Muscle of leg (tissue), 11 donors: Measurements from ENCODE around the gene CSAD. TPM values are rescaled to one million over a fixed set of nuclear protein-coding genes. Genes with fewer than 3 reads are reported as not detected.

Experiments used
- DNase-seq: peaks from one replicate; pipeline ENCODE4 v3.0.0; 2013
- H3K27ac ChIP-seq: one replicate; pipeline ENCODE4 v1.5.1; 2013; ENCODE audit warnings: mild to moderate bottlenecking, low read length, control low read depth
- H3K27me3 ChIP-seq: one replicate; pipeline ENCODE4 v1.6.1; 2013; ENCODE audit warnings: low read length; ENCODE audit not compliant: control insufficient read depth, insufficient read depth
- H3K36me3 ChIP-seq: one replicate; pipeline ENCODE4 v1.6.1; 2013; ENCODE audit warnings: low read length; ENCODE audit not compliant: control insufficient read depth, insufficient read depth
- H3K4me1 ChIP-seq: one replicate; pipeline ENCODE4 v1.6.1; 2013; ENCODE audit warnings: low read length; ENCODE audit not compliant: control insufficient read depth, insufficient read depth
- H3K4me3 ChIP-seq: one replicate; pipeline ENCODE4 v1.5.1; 2013; ENCODE audit warnings: low read length, control low read depth
- H3K9me3 ChIP-seq: replicated peaks from 2 replicates; pipeline ENCODE4 v1.6.1; 2013; ENCODE audit warnings: low read depth, low read length; ENCODE audit not compliant: control insufficient read depth
- WGBS: methylation state at CpG from one replicate; pipeline ENCODE4 v1.1.5; 2013; ENCODE audit warnings: missing lambda C conversion rate; ENCODE audit not compliant: insufficient coverage; 5-methylcytosine and 5-hydroxymethylcytosine counted together
- polyA plus RNA-seq, 8 donors: library from polyadenylated mRNA; unstranded; fragments of 120-200 nt; gene quantifications; one replicate each; pipeline versions ENCODE4 v1.2.1 to v1.2.3, GENCODE V29; 2013; ENCODE audit warnings: inconsistent platforms in 1 of 8, low replicate concordance in 1 of 8; ENCODE audit not compliant: insufficient read length in 8 of 8, insufficient read depth in 1 of 8
- total RNA-seq: library from RNA; stranded (reverse); fragments of 120-200 nt; gene quantifications from one replicate; pipeline ENCODE4 v1.2.4, GENCODE V29; 2013

The CSAD gene
- total and polyA plus RNA-seq, 9 donors = 16.2 to 55.0 (median 31.2) TPM

DNA sequence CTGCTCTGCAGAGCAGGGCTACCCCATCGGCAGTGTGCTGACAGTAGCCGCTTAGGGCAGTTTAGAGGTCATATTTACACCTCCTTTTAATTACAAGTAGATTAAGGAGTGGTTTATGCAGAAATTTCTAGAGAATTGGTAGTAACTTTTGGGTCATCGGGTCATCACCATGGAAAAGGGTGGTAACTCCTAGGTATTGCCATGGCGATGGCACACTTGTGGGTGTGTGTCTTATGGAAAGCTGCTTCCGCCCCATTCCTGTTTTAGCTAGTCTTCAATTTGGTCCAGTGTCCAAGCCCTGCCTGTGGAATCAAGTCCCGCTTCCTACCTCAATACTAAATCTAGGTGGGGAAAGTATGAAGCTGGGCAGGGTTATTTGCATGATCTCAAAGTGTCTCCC lies 29.7 kb downstream of the CSAD start:
- Histone ChIP-seq H3K4me1 (no peaks in the 10 kb centered on the region), H3K4me3 (no peak overlapping the region), H3K9me3 (no peaks in the 10 kb centered on the region), H3K36me3 (no peaks in the 10 kb centered on the region), H3K27me3 (no peaks in the 10 kb centered on the region), H3K27ac (no peak overlapping the region)
- no peak for DNase-seq
- no CpG with 5 or more reads among the region's 6 CpGs for WGBS

DNA sequence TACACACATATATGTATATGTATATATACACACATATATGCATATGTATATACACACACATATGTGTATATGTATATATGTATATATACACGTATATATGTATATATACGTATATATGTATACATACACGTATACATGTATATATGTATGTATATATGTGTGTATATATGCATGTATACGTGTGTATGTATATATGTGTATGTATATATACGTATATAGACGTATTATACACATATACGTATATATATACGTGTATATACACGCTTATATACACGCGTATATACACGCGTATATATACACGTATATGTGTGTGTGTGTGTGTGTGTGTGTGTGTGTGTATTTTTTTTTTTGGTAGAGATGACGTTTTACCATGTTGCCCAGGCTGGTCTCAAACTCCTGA lies 33.1 kb downstream of the CSAD start:
- Histone ChIP-seq H3K27me3 (no peaks in the 10 kb centered on the region), H3K36me3 (no peaks in the 10 kb centered on the region), H3K4me3 (no peak overlapping the region), H3K9me3 (no peaks in the 10 kb centered on the region), H3K4me1 (no peaks in the 10 kb centered on the region), H3K27ac (no peak overlapping the region)
- no CpG with 5 or more reads among the region's 15 CpGs for WGBS
- DNase-seq = no peak

GRCh38 chr12:53147181-53147580 lies 33.5 kb downstream of the CSAD start:
- Histone ChIP-seq H3K4me1 (no peaks in the 10 kb centered on the region), H3K4me3 (no peak overlapping the region), H3K36me3 (no peaks in the 10 kb centered on the region), H3K9me3 (no peaks in the 10 kb centered on the region), H3K27me3 (no peaks in the 10 kb centered on the region), H3K27ac (no peak overlapping the region)
- DNase-seq = no peak
- no CpG with 5 or more reads among the region's 5 CpGs for WGBS

GRCh38 chr12:53145383-53146260 lies 35.1 kb downstream of the CSAD start:
- H3K27me3 ChIP-seq = no peaks in the 10 kb centered on the region
- H3K27ac ChIP-seq = no peak overlapping the region
- H3K9me3 ChIP-seq = no peaks in the 10 kb centered on the region
- no peak for DNase-seq
- H3K4me1 ChIP-seq = no peaks in the 10 kb centered on the region
- H3K36me3 ChIP-seq = no peaks in the 10 kb centered on the region
- H3K4me3 ChIP-seq = no peak overlapping the region
- WGBS = 100% methylated on average over 2 of the region's 5 CpGs

DNA sequence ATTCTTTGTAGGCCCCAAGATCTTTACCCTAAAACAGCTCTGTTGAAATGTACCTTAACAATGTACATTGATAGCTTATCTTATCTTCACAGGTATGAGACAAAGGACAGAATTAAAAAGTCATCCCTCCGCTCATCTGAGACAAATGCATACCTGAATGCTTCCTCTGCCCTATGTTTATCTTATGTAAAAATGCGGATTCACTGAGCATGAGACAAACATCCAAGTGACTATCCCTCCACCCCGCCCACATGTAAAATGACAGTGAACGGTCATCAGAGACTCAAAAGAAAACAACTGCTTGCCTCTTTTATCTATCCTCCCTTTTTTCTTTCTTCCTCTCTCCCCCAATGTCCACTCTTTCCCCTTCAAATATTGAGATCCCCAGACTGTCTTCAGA lies 37.4 kb downstream of the CSAD start:
- WGBS = 90% methylated on average over 4 of the region's 4 CpGs
- no peak overlapping the region for H3K4me3 ChIP-seq
- DNase-seq = no peak

DNA sequence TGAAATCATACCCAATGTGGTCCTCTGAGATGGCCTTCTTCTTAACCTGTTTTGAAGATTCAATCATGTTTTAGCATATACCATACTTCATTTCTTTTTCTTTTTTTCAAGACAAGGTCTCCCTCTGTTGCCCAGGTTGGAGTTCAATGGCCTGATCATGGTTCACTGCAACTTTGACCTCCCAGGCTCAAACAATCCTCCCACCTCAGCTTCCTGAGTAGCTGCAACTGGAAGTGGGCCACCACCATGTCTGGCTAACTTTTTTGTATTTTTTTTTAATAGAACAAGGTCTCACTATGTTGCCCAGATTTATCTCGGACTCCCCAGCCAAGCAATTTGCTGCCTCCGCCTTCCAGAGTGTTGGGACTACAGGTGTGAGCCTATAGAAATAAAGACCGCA lies 47.0 kb downstream of the CSAD start:
- DNase-seq = no peak
- H3K36me3 ChIP-seq = no peaks in the 10 kb centered on the region
- H3K27ac ChIP-seq = no peak overlapping the region
- H3K27me3 ChIP-seq = no peaks in the 10 kb centered on the region
- no peak overlapping the region for H3K4me3 ChIP-seq
- peaks cover 12% of the 10 kb centered on the region for H3K4me1 ChIP-seq
- no peaks in the 10 kb centered on the region for H3K9me3 ChIP-seq
- no CpG with 5 or more reads among the region's 3 CpGs for WGBS

More for the DNA sequence above, 37.4 kb downstream of the CSAD start:
- Histone ChIP-seq H3K27me3 (no peaks in the 10 kb centered on the region), H3K27ac (no peak overlapping the region), H3K9me3 (peaks cover 2% of the 10 kb centered on the region), H3K36me3 (no peaks in the 10 kb centered on the region), H3K4me1 (no peaks in the 10 kb centered on the region)

DNA sequence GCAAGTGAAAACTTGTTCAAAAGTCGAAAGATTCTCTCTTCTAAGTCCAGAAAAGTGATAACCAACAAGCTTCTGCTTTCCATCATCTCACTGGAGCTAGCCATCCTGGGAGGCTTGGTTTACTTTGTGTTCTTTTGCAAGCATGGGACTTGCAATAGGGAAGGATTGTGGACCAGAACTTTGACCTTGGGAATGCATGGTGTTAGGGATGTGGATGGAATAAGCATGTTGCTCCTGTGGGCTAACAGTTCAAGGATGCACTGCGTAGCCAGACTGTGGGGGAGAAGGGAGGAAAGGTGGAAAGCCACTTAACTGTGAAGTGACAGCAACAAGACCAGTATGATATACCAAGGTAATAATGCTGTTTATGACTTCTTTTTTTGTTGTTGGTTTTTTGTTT lies 48.9 kb downstream of the CSAD start:
- Histone ChIP-seq H3K4me3 (no peak overlapping the region), H3K9me3 (no peaks in the 10 kb centered on the region), H3K27ac (no peak overlapping the region), H3K4me1 (peaks cover 12% of the 10 kb centered on the region), H3K27me3 (no peaks in the 10 kb centered on the region), H3K36me3 (no peaks in the 10 kb centered on the region)
- WGBS = 90% methylated on average over 1 of the region's 2 CpGs
- no peak for DNase-seq

DNA sequence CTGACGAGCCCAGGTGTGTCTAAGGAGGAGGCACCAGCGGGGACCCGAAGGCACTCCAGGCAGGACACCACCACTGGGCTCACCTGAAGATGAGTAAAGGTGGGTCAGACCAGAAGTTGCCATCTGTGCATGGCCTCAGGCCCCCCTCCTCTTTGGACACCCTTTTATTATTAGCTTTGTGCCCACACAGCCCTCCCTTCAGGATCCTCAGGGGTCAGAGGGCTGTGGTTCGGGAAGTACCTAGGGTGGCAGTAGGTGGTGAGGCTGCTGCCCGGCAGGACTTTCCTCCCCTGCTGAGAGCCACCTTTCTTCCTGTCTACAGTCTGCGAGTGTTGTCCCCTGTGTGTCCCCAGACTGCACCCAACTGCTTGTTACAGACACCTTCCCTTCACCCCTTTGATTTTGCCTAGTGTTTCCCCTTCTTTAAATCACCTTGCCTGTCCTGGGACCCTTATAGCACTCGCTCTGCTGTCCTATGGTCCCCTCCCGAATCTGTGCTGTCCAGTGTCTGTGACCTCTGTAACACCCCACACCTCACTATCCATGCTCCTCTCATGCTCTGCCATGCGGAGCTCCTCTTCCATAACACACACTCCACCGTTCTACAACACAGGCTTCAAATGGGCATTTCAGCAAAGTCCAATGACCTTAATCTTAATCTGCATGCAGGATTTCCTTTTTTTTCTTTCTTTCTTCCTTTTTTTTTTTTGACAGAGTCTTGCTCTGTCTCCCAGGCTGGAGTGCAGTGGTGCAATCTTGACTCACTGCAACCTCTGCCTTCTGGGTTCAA lies 51.8 kb downstream of the CSAD start:
- Histone ChIP-seq H3K27me3 (no peaks in the 10 kb centered on the region), H3K27ac (no peak overlapping the region), H3K36me3 (no peaks in the 10 kb centered on the region), H3K9me3 (no peaks in the 10 kb centered on the region), H3K4me3 (no peak overlapping the region), H3K4me1 (peaks cover 12% of the 10 kb centered on the region)
- WGBS = 75% methylated on average over 7 of the region's 10 CpGs
- no peak for DNase-seq

GRCh38 chr12:53127169-53127568 lies 53.6 kb downstream of the CSAD start:
- no peak overlapping the region for H3K4me3 ChIP-seq
- H3K4me1 ChIP-seq = peaks cover 12% of the 10 kb centered on the region
- H3K36me3 ChIP-seq = no peaks in the 10 kb centered on the region
- no peak for DNase-seq
- H3K9me3 ChIP-seq = no peaks in the 10 kb centered on the region
- no peaks in the 10 kb centered on the region for H3K27me3 ChIP-seq
- WGBS = no CpG with 5 or more reads among the region's 1 CpG
- H3K27ac ChIP-seq = no peak overlapping the region

GRCh38 chr12:53124352-53124723 lies 56.4 kb downstream of the CSAD start:
- no peaks in the 10 kb centered on the region for H3K27me3 ChIP-seq
- no peak overlapping the region for H3K4me3 ChIP-seq
- no peaks in the 10 kb centered on the region for H3K36me3 ChIP-seq
- H3K4me1 ChIP-seq = no peaks in the 10 kb centered on the region
- no peak for DNase-seq
- no peak overlapping the region for H3K27ac ChIP-seq
- no peaks in the 10 kb centered on the region for H3K9me3 ChIP-seq
